Chondrocyte (in vitro differentiated cells): ENCODE data around the gene CAV1. TPM values are rescaled to one million over a fixed set of nuclear protein-coding genes. Genes with fewer than 3 reads are reported as not detected.

Source experiments
- DNase-seq: peaks from one replicate; pipeline ENCODE4 v3.0.0; 2021; ENCODE audit warnings: mixed read lengths, low spot score
- H3K27ac Mint-ChIP-seq: one replicate; pipeline ENCODE4 v1.8.0; 2021; ENCODE audit warnings: mild to moderate bottlenecking, moderate library complexity, mixed read lengths; ENCODE audit not compliant: unreplicated experiment
- H3K27me3 Mint-ChIP-seq: 2 replicates; pipeline ENCODE4 v1.8.0; 2021; ENCODE audit warnings: low read depth, mixed read lengths
- H3K36me3 Mint-ChIP-seq: 2 replicates; pipeline ENCODE4 v1.8.0; 2021; ENCODE audit warnings: low read depth, mixed read lengths
- H3K4me1 Mint-ChIP-seq: 2 replicates; pipeline ENCODE4 v1.8.0; 2021; ENCODE audit warnings: low read depth, mild to moderate bottlenecking, mixed read lengths
- H3K4me3 Mint-ChIP-seq: one replicate; pipeline ENCODE4 v1.8.0; 2021; ENCODE audit warnings: mild to moderate bottlenecking, moderate library complexity, mixed read lengths; ENCODE audit not compliant: unreplicated experiment
- H3K9me3 Mint-ChIP-seq: 2 replicates; pipeline ENCODE4 v1.8.0; 2021; ENCODE audit warnings: low read depth, mixed read lengths
- CTCF ChIP-seq: fragments of 200-600 bp; sonication (generic); IDR thresholded peaks from 2 replicates; pipeline ENCODE4 v1.5.0; 2021; ENCODE audit warnings: antibody characterized with exemption, mild to moderate bottlenecking, moderate library complexity
- total RNA-seq: library from RNA; stranded (reverse); gene quantifications from 3 replicates; pipeline ENCODE4 v1.2.1, GENCODE V29; 2021

The CAV1 gene
- total RNA-seq, 1 donor from 2014 or later, result 297 TPM

- TF ChIP-seq CTCF, result no peak
Observed at GRCh38 chr7:116597384-116597783, 72.5 kb downstream of the CAV1 start.

GRCh38 chr7:116598278-116598677 lies 73.4 kb downstream of the CAV1 start:
- DNase-seq, result no peak
- Mint-ChIP-seq H3K4me1 (peaks cover 5% of the 10 kb centered on the region), H3K27ac (no peak overlapping the region), H3K9me3 (no peaks in the 10 kb centered on the region), H3K36me3 (no peaks in the 10 kb centered on the region), H3K4me3 (no peak overlapping the region), H3K27me3 (no peaks in the 10 kb centered on the region)
- peak; percentile 68 for TF ChIP-seq CTCF

More at GRCh38 chr7:116597384-116597783, 72.5 kb downstream of the CAV1 start:
- Mint-ChIP-seq H3K4me3 (no peak overlapping the region), H3K36me3 (no peaks in the 10 kb centered on the region), H3K4me1 (peaks cover 14% of the 10 kb centered on the region), H3K27me3 (no peaks in the 10 kb centered on the region), H3K9me3 (no peaks in the 10 kb centered on the region), H3K27ac (no peak overlapping the region)
- no peak for DNase-seq

- Mint-ChIP-seq H3K4me1 (no peaks in the 10 kb centered on the region), H3K27ac (no peak overlapping the region)
- TF ChIP-seq CTCF, result no peak
Observed at GRCh38 chr7:116598861-116599260, 74.0 kb downstream of the CAV1 start.

GRCh38 chr7:116601426-116601825 lies 76.6 kb downstream of the CAV1 start:
- no peak for TF ChIP-seq CTCF
- no peaks in the 10 kb centered on the region for H3K27me3 Mint-ChIP-seq
- DNase-seq, result no peak
- H3K9me3 Mint-ChIP-seq, result no peaks in the 10 kb centered on the region
- no peaks in the 10 kb centered on the region for H3K36me3 Mint-ChIP-seq
- H3K4me3 Mint-ChIP-seq, result no peak overlapping the region
- H3K4me1 Mint-ChIP-seq, result no peaks in the 10 kb centered on the region
- H3K27ac Mint-ChIP-seq, result no peak overlapping the region

More at GRCh38 chr7:116598861-116599260, 74.0 kb downstream of the CAV1 start:
- Mint-ChIP-seq H3K9me3 (no peaks in the 10 kb centered on the region), H3K27me3 (no peaks in the 10 kb centered on the region), H3K4me3 (no peak overlapping the region), H3K36me3 (no peaks in the 10 kb centered on the region)
- no peak for DNase-seq

GRCh38 chr7:116607299-116607698 lies 82.5 kb downstream of the CAV1 start:
- Mint-ChIP-seq H3K36me3 (no peaks in the 10 kb centered on the region), H3K27me3 (no peaks in the 10 kb centered on the region), H3K4me1 (no peaks in the 10 kb centered on the region), H3K4me3 (no peak overlapping the region), H3K27ac (no peak overlapping the region), H3K9me3 (no peaks in the 10 kb centered on the region)
- TF ChIP-seq CTCF, result no peak
- no peak for DNase-seq
